GM21390 (cell line): Measurements from ENCODE around the gene LRRC56.

ENCODE experiments used
- ATAC-seq: cut with Tn5 transposase; IDR thresholded peaks from one replicate; pipeline ENCODE4 v1.9.1; 2021; ENCODE audit not compliant: unreplicated experiment

Gene LRRC56

GRCh38 chr11:537622-538430 is 499 bp downstream of the LRRC56 start:
- ATAC-seq = no peak

- ATAC-seq = no peak
Observed at GRCh38 chr11:538431-539051, 1.2 kb downstream of the LRRC56 start.

GRCh38 chr11:539971-540481 is 2.7 kb downstream of the LRRC56 start:
- no peak for ATAC-seq

GRCh38 chr11:540583-541432 is 3.5 kb downstream of the LRRC56 start:
- ATAC-seq = no peak

GRCh38 chr11:541433-541885 is 4.1 kb downstream of the LRRC56 start:
- no peak for ATAC-seq

GRCh38 chr11:544817-545166 is 7.5 kb downstream of the LRRC56 start:
- no peak for ATAC-seq

GRCh38 chr11:545171-545570 is 7.8 kb downstream of the LRRC56 start:
- ATAC-seq = no peak

GRCh38 chr11:548700-549603 is 11.6 kb downstream of the LRRC56 start:
- no peak for ATAC-seq

- no peak for ATAC-seq
Observed at GRCh38 chr11:550021-550745, 12.9 kb downstream of the LRRC56 start.

GRCh38 chr11:550746-551085 is 13.4 kb downstream of the LRRC56 start:
- ATAC-seq = no peak

- no peak for ATAC-seq
Observed at GRCh38 chr11:551131-551530, 13.8 kb downstream of the LRRC56 start.

GRCh38 chr11:551596-551995 is 14.3 kb downstream of the LRRC56 start:
- no peak for ATAC-seq

- ATAC-seq = no peak
Observed at GRCh38 chr11:553083-553987, 16.0 kb downstream of the LRRC56 start.

- ATAC-seq = no peak
Observed at GRCh38 chr11:553988-554340, 16.6 kb downstream of the LRRC56 start.

GRCh38 chr11:554428-555226 is 17.3 kb downstream of the LRRC56 start:
- ATAC-seq = no peak

GRCh38 chr11:555227-555779 is 18.0 kb downstream of the LRRC56 start:
- ATAC-seq = no peak

GRCh38 chr11:555780-556661 is 18.7 kb downstream of the LRRC56 start:
- ATAC-seq = no peak
